ENCODE results near the gene ZNF79.
A peak's percentile ranks its signal among the peaks of the same experiment; 100 is the strongest.

Gene ZNF79

GRCh38 chr9:127455324-127455992, 31.3 kb downstream of the ZNF79 start:
- peak; percentile 17 for DNase-seq (ENCODE audit: low read depth)

DNA sequence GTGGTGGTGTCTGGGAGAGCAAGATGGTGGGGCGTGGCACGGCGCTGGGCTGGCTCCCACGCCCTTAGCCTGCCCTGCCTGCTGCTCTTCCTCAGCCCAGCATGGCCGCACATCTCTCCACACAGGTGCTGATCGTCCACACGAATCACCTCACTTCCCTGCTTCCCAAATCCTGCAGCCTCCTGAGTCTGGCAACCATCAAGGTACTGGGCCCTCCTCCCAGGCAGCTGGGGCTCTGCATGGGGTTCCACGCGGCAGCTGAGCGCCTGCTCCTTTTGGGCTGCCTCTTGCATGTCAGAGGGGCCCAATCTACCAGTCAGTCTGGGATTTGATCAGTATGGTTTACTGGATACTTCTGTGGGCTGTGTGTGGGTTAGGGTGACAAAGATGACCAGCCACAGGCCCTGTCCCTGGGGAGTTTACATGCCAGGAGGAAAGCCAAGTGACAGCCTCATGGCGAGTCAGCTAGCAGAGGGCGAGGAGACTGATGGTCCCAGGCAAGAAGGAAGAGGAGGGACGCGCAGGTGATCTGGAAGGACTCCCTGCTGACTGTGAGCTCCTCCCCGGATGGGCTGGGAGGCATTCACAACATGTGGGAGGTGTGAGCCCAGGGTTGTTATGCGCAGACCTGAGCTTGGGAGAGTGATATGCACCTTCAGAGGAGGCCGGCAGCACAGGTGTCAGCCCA, 33.2 kb downstream of the ZNF79 start:
- DNase-seq (ENCODE audit: low read depth) = no peak

GRCh38 chr9:127458921-127459320, 34.7 kb downstream of the ZNF79 start:
- DNase-seq (ENCODE audit: low read depth) = no peak

DNA sequence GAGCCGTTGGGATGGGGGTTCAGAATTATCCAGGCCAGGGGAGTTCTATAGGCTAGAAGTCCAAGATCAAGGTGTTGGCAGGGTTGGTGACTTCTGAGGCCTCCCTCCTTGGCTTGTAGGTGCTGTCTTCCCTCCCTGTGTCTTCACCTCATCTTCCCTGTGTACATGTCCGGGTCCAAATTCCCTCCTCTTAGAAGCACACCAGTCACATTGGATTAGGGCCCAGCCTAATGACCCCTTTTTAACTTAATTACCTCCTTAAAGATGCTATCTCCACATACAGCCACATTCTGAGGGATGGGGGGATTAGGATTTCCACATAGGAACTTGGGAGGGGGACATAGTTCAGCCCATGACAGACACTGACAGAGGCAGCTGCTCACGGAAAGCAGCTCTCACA, 39.2 kb downstream of the ZNF79 start:
- no peak for DNase-seq (ENCODE audit: low read depth)

DNA sequence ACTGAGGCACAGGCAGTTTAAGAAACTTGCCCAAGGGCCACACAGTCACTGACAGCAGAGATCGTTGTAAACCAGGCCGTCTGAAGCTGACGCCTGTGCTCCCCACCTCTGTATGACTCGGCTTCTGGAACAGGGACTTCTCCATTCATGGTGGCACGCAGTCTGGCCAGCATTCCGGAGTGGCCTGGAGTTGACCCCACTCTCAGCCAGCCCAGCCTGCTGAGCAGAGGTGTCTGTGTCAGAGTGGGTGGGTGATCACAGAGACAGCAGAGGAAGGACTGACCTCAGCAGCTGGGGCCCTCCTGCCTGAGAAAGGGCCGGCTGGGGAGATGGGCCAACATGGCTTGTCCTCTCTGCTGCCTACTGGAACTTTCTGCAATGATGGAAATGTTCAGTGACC, 39.7 kb downstream of the ZNF79 start:
- no peak for DNase-seq (ENCODE audit: low read depth)

DNA sequence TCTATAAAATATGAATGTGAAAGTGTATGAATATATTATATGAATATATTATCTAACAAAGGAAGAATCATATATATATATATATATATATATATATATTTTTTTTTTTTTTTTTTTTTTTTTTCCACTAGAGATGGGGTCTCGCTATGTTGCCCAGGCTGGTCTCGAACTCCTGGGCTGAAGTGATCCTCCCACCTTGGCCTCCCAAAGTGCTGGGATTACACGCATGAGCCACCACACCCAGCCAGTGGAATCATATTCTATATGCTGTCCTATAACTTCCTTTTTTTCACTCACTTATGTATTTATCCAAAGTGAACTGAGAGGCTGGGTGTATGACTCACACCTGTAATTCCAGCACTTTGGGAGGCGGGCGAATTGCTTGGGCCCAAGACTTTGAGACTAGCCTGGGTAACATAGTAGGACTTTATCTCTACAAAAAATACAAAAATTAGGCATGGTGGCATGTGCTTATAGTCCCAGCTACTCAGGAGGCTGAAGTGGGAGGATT, 42.3 kb downstream of the ZNF79 start:
- DNase-seq (ENCODE audit: low read depth) = peak; percentile 46

GRCh38 chr9:127467621-127468020, 43.4 kb downstream of the ZNF79 start:
- no peak for DNase-seq (ENCODE audit: low read depth)

DNA sequence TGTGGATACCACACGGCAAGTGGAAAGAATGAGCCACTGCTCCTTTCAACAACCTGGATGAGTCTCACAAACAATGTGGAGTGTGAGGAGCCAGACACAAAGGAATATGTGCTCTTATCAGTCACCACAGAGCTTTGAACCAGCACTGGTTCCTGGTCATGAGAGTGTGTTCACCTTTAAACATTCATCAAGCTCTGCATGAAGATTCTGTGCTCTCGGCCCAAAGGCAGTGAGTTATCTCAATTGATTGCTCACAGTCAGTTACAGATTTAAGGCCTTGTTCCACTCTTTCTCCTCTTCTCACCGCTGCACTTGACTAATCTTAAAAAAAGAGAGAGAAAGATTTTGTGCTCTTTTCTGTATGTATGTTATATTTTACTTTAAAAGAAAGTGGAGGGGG, 46.5 kb downstream of the ZNF79 start:
- DNase-seq (ENCODE audit: low read depth) = no peak

DNA sequence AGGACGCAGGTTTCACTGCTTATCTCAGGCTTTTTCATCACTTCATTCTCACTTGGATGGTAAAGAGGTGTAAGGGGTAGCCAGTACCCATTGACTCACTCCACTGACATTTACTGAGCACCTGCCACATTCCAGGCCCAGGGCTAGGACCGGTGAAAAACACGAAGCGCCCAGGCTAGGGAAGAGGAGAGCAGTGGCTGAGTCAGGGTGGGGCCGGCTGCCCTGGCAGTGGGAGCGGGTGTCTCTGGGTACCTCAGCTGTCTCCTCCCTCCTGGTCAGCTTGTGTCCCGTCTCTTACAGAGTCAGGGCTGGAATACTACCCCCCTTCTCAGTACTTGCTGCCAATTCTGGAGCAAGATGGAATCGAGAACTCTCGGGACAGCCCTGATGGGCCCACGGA, 49.3 kb downstream of the ZNF79 start:
- no peak for DNase-seq (ENCODE audit: low read depth)

DNA sequence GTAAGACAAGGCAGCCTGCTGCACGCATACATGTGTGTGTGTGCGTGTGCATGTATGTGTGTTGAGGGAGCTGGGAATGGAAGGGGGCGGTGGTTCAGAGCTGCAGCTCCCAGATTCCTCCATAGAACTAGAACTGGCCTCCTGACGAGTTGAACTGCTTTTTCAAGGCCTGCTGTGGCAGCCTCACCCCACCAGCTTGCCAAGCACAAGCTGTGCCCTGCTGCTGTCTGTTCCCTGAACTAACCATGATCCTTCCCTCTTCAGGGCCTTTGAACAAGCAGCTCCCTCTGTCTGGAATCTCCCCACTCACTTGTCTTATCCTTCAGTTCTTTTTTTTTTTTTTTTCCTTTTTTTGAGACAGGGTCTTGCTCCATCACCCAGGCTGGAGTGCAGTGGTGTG, 49.8 kb downstream of the ZNF79 start:
- no peak for DNase-seq (ENCODE audit: low read depth)

- DNase-seq (ENCODE audit: low read depth) = no peak
Measured at GRCh38 chr9:127474592-127474991, 50.4 kb downstream of the ZNF79 start.

GRCh38 chr9:127479507-127480081, 55.4 kb downstream of the ZNF79 start:
- no peak for DNase-seq (ENCODE audit: low read depth)

DNA sequence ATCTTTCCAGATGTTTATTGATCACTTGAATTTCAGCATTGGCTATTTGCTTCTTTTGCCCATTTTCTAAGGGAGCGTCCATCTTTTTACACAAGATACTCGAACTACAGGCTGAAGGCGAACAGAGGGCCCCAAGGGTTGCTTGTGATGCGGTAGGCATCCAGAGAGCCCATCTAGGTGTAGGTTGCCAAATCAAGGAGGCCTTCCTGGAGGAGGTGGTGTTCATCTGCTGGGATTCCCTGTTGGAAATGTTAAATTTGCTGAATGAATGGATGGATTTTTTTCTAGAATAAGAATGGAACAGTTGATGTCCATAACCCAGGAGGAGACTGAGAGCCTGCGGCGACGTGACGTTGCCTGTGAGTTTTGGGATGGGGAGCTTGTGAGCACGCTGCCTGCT, 58.5 kb downstream of the ZNF79 start:
- DNase-seq (ENCODE audit: low read depth) = no peak

DNA sequence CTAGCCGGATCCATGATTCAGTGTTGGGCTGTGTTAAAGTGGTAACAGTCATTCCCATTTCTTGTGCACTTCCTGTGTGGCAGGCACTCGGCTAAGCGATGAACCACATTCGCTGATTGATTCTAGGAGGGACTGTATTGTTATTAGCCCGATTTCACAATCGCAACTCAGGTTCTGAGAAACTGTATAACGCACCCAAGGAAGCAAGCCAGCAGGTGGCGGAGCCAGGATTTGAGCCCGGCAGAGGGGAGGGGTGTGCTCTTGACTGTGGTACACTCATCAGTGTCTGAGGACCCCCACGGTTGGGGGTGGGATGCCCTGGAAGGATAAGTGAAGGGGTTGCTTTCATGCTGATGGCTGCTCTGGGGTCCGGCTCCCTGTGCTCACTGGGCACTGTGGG, 61.8 kb downstream of the ZNF79 start:
- no peak for DNase-seq (ENCODE audit: low read depth)

DNA sequence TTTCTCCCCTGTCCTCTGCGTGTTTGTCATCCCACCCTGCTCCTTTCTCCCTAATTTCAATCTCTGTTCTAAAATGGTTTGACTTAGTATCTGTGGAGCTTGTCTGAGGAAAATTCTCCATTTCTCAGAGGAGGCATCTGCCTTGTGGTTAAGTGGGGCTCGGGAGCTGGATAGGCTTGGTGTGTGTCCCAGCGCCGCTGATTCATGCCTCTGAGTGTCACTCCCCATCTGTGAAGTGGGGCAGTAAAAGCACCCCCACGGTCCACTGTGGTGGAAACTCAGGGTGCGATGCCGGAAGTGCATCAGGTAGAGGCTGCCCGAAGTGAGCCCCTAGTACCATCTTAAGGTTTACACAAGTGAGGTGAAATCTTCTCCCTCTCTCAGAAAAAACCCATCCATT, 64.8 kb downstream of the ZNF79 start:
- no peak for DNase-seq (ENCODE audit: low read depth)

- no peak for DNase-seq (ENCODE audit: low read depth)
Measured at GRCh38 chr9:127489471-127490115, 65.4 kb downstream of the ZNF79 start.

DNA sequence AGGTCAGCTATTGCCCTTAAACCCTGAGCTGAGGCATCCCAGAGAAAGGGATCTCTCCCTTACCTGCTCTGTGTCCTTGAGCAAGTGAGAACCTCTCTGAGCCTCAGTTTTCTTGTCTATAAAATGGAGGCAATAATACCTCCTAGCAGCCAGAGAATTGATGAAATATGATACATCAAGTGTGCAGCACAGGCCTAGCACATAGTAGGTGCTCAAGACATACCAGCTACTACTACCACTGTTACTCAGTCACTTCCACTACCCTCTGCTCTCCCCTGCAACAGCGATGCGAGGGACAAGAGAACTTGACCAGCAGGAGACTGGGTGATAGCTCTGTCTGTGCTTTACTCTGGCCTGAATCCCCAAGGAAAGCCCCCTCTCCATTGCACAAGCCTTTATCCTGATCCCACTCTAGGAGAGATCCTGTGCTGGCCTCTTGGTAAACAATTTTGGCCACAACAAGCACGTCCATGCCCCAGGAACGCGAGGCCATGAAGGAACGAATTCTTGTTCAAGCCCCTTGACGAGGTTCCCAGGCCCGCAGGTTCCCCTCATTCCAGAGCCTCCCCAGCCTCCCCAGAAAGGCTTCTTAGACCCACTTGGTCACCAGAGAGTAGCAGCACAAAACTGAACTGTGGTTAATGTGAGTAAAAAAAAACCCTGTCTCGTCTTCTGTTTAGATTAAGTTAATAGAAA, 66.5 kb downstream of the ZNF79 start:
- no peak for DNase-seq (ENCODE audit: low read depth)

DNA sequence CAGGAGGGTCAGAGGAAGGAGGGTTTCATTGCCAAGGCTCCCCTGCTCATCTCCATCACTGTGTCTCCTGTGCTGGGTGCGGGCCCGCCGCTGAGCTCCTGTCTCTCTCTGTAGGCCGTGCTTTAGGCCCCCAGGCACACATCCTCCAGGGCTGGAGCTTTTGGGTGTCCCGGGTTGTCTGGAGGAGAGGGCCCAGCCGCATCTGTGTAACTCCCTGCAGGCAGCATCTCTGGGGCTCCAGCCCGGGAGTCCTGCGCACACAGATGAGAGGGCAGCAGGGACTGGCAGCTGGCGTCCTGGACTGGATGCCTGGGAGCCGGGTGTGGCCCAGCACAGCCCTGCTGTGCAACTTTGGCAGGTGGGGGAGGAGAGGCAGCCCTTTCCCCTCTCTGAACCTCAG, 67.3 kb downstream of the ZNF79 start:
- no peak for DNase-seq (ENCODE audit: low read depth)

DNA sequence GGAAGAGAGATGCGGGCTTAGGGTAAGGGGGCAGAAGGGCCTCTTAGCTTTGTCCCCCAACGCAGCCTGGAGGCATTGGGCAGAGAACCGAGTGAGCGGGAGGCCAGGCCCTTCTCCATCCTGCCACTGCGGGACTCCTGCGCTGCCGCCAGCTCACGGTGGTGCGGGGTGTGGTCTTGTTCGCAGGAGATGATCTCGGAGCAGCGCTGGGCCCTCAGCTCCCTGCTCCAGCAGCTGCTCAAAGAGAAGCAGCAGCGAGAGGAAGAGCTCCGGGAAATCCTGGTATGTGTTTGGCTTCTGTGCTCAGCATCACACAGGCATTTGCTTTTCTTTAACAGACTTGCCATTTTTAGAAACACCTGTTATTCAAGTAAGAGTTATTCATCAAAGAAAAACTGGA, 68.4 kb downstream of the ZNF79 start:
- DNase-seq (ENCODE audit: low read depth) = no peak

GRCh38 chr9:127493592-127494303, 69.6 kb downstream of the ZNF79 start:
- no peak for DNase-seq (ENCODE audit: low read depth)

DNA sequence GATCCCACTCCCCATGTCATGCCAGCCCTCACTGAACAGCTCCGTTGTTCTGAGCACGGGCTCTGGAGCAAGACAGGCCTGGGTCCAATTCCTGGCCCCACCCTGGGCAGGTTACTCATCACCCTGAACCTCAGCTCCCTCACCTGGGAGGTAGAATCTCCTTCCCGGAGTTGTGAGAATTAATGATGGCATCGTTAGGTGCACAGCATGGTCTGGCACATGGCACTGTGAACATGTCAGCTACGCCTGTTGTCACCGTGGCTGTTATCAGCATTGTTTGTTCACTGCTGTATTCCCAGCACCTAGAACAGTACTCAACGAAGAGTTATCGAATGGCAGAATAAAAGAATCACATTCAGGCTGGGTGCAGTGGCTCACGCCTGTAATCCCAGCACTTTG, 70.1 kb downstream of the ZNF79 start:
- DNase-seq (ENCODE audit: low read depth) = no peak

Measured in ELR (cell line).